ENCODE results near the gene SMAD3.
"Not testable (repeated sequence)": the region's sequence is repeated elsewhere in the genome, so short reads cannot be mapped to it uniquely, and the experiment has no call there.

The SMAD3 gene

GRCh38 chr15:67110958-67111864, 45.8 kb downstream of the SMAD3 start:
- DNase-seq (ENCODE audit: low read depth): no peak

DNA sequence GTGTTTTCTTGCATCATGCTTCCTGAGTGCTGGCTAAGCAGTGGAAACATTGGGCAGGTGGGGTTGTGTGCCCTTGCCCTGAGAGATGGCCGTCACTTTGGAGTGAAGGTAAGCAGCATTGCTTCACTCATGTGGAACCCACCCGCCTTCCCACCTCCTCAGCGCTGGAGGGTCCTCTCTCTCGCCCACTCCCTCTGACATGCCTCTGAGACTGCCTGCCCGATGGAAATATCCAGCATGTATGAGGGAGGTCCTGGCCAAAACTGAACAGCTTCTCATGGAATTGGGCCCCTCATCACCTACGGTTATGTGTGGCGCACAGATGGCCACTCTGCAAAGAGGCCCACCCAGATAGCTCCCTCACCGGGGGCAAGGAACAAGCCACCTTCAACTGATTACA, 48.6 kb downstream of the SMAD3 start:
- no peak for DNase-seq (ENCODE audit: low read depth)

- no peak for DNase-seq (ENCODE audit: low read depth)
Measured at GRCh38 chr15:67114846-67115585, 49.6 kb downstream of the SMAD3 start.

DNA sequence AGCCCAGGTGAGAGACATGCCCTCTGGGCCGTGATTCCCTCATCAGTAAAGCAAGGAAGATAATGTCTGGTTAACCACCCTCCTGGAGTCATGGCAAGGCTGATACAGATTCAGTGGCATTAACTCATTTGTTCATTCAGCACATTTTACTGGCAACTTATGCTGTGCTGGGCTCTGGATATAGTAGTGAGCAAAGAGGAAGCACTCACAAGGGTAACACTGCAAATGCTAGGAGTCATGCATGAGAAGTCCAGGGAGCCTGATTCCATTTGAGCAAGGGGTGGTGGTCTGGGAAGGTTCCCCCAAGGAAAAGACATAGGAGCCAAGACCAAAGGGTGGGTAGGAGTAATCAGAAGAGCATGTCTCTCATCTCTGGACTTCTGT, 50.2 kb downstream of the SMAD3 start:
- DNase-seq (ENCODE audit: low read depth): no peak

DNA sequence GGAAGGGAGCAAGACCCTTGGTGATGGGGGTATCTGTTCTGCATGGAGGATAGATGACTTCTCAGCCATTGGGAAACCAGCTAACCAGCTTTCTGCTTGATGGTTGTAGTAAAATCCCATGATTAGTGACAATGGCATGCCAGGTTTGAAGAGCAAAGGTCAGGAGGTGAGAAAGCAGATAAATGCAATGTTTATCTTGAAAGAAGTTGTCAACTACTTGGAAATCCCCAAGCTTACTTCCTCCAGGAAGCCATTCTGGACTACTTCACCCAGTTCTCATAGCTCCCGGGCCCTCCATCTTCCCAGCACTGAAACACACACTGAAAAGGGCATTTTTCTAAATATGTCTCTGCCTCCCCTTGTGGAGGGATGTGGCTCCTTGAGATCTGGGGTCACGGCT, 51.3 kb downstream of the SMAD3 start:
- no peak for DNase-seq (ENCODE audit: low read depth)

DNA sequence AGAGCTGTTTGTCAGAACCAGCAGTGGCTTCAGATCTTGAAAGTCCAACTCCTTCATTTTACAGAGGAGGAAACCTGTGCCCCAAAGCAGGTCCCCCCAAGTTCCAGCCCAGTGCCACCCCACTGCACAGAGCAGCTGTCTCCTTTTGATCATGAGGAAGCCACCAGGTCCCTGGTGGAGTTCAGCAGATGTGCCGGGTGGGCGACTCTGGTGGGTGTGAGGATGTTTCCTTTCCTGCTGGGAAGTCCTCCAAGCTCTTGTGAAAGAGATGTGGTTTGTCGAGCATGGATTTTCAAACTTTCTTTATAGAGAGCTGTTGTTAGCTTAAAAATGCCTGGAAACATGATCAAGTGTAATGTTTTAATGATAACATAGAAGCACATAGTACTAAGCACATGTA, 52.0 kb downstream of the SMAD3 start:
- DNase-seq (ENCODE audit: low read depth): no peak

DNA sequence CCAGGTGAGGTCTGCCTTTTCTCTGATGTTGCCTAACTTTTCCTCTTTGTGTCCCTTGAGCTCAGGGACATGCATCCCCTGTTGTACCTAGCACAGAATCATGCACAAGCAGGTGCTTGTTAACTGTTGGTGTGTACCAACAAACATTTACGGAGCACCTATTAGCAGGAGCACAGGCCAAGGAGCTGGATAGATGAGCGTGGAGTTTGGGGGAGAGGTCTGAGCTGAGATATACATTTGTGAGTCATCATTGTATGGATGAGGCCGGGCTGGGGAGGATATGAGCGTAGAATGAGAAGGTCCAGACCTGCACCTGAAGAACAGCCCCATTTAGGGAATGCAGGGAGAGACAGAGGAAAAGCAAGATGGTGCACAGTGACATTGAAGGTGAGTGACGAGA, 53.4 kb downstream of the SMAD3 start:
- DNase-seq (ENCODE audit: low read depth): no peak

DNA sequence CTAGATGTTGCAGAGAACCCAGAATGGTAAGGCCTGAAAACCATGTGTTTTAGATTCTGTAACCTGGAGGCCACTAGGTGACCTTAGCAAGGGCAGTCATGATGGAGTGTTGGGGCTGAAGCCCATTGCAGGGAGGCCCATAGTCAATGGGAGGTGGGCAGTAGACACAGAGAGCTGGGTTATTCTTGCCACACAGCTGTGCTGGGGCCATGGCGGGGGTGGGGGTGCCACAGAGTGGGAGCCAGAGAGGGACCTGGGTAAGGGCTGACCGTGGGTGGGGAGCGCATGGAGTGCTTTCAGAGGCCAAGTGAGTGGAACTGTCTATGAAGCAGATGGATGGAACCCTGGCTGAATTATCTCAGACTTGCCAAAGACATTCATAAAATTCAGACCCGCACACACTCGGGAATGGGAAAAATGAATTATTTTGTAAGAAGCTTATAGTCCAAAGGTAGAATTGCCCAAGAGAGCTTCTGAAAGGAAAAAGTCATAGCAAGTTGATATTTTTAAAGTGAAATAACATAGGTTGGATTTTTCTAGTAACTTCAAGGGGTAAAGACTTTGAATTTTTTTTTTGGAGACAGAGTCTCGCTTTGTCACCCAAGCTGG, 53.9 kb downstream of the SMAD3 start:
- DNase-seq (ENCODE audit: low read depth): no peak

DNA sequence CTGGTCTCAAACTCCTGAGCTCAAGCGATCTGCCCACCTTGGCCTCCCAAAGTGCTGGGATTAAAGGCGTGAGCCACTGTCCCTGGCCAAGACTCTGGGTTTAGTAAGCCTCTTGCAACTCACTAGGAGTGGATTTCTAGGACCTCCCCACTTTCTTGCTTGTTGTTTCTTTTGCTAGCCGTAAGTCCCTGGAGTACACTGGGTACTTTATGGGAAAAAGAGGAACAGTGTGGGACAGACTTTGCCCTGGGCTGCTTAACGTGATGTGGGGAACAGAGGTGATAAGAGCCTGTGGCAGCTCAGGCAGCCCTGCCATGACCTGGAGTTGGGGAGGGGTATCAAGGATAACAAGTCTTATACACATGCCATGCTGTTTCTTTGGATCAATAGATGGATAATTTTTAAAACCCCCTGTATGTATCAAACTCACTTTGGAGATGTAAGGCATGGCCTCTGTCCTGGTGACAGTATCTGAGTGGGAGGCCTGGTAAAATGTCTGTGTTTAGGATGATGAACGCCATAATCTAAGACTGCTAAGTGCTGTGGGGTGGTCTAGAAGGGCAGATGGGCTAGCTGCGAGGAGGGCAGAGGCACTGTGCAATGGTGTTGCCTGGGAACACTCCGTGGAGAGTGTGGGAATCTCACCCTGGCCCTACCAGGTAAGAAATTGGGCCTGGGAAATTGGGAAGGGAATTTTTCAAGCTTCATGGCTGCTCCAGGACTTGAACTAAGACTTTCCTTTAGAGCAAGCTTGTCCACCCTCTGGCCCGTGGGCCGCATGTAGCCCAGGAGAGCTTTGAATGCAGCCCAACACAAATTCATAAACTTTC, 54.8 kb downstream of the SMAD3 start:
- no peak for DNase-seq (ENCODE audit: low read depth)

DNA sequence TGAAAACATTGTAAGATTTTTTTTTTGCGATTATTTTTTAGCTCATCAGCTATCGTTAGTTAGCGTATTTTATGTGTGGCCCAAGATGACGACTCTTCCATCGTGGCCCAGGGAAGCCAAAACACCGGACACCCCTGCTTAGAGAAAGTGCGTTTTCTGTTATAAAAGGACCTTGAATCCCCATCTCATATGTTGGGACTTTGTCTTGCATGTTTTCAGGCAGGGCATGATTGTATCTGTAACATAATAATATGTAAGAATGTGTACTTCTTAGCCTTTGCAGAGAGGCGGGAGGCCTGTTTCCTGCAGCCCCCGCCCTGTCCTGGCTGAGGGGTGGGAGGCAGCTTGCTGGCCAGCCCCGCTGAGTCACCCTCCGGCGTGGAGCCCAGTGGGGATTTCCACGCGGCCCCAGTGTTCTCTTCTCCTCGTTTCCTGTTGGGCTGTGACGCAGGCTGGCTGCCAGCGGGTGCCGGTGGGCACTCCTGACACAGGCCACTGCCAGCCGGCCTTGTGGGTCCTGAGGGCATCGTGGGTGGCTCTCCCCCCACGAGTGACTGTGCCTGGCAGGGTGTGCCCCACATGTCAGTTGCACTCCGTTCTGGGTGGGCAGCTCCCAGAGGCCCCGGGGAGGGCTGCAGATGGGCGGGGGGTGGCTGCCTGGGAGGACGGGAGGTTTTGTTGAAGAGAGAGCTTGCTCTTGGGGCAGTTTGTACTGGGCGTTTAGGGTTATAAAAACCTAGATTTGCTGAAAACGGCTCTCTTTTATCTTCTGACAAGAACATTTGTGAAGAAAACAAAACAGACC, 55.6 kb downstream of the SMAD3 start:
- DNase-seq (ENCODE audit: low read depth): peak; percentile 84

DNA sequence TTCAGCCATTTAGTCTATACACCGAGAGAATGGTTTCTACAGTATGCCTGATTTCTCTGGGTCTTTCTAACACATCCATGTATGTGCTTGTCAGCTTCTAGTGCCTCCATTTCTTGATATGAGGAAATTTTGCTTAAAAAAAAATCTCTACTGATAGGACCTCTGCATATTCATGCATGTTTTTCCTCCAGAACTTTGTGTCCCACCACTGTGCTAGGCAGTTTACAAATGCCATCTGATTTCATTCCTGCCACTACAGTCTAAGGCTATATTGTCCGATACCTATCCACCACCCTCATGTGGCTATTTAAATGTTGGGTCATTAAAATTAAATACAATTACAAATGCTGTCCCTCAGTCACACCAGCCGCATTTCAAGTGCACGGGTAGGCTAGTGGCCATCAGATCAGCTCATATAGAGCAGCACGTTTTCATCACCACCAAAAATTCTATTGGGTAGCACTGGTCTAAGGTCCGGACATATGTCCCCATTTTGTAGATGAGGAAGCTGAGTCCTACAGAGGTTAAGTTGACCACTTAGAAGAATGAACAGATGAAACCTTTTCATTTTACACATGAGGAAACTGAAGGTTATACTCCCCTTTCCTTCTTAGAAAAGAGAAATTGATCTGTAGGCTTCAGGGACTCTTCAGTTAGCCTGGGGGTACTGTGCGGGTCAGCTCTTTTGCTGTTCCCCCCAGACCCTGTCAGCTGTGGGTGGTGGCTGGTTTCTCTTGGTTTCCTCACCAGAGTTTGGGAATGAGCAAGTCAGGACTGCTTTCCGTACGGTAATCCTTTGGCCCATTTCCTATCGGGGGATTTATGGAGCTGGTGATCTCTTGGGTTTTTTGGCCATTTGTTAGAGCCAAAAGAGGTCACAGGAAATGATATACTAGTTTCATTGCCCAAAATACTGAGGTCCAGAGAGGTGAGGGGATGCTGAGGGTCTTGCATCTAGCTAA, 56.5 kb downstream of the SMAD3 start:
- no peak for DNase-seq (ENCODE audit: low read depth)

GRCh38 chr15:67122816-67123215, 57.4 kb downstream of the SMAD3 start:
- not testable (repeated sequence) for DNase-seq (ENCODE audit: low read depth)

DNA sequence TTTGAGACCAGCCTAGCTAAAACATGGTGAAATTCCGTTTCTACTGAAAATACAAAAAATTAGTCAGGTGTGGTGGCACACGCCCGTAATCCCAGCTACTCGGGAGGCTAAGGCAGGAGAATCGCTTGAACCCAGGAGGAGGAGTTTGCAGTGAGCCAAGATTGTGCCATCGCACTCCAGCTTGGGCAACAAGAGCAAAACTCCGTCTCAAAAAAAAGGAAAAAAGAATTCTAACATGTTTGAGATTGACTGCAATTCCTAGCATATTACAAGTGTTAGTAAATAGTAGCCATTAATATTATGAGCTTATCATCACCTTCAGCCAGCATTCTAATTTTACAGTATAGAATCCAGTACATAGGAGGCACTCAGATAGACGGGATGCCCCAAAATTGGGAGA, 57.9 kb downstream of the SMAD3 start:
- DNase-seq (ENCODE audit: low read depth): not testable (repeated sequence)

DNA sequence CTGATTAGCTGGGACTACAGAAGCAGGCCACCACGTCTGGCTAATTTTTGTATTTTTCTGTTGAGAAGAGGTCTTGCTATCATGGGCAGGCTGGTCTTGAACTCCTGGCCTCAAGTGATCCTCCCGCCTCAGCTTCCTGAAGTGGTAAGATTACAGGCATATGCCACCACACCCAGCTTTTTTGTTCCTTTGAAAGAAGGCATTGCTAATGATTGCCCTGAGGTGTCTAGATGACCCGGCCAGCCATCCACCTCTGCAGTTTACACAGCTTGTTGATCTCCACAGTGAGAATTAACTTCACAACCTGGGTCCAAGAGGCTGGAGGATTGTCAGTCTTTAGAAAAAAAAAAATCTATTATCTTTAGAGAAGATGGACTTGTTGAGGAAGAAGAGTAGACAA, 58.7 kb downstream of the SMAD3 start:
- no peak for DNase-seq (ENCODE audit: low read depth)

DNA sequence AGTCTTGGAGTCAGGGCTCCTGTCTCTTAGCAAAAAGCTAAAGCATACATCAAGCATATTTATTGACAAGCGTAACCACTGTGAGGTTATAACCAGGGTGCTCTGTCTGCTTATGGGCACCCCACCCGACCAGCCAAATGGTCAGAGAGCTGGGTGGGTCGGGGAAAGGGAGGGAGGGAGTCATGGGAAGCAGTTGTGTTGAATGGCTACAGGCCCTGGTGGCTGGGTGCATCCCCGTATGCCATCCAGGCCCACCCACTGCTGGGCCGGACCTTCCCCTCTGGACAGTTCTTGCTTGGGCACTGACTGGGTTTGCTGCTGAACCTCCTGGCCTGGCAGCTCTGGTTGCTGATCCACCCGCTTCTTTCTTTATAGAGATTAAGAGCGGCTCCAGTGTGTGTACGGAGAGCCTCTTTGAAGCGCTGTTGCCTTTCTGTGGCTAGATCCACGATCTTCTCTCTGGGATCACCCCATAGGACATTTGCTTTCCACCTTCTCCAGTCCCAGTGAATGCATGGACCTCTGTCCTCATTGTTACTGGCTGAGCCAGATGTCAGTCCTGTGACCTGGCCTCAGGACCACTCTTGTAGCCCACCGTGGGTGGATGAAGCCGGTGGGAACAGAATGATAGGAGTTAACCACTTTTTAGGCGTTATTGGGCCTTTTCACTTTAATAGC, 59.6 kb downstream of the SMAD3 start:
- no peak for DNase-seq (ENCODE audit: low read depth)

DNA sequence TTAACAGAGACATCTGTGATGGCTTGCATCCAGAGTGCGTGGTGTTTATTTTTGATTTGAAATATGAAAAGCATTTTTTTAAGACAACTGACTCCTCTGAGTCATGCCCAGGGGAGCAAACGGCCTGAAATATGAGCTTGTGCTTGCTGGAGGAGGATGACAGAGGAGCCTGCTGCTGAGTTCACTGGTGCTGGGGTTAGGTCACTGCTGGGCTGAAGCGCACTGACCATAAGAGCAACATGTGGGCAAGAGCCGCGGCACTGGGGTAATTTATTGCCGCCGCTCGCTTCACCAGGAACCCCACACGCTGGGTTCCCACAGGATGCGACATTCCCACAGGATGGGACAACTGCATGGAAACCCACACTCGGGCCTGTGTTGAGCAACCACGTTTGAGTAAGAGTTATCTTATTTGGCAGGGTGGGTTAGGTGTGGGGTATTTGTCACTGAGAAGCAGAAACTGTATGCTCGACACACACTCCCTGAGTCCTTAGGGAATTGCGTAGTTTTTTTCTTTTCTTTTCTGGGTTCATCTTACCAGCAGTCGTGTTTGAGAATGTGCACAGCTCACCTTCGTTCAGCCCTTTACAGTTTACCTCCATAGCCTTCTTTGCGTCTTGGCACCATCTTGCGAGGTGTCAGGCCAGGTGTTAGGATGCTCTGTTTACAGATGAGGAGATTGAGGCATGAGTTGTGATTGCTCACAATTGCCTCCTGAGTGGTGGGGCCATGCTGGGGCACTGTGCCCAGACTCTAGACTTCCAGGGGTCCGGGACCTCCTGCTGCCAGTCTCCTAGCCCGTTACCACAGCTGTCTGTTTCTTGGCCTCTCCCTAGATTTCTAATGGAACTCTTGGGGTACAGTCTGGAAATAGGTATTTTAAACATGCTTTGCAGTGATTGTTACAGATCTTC, 60.4 kb downstream of the SMAD3 start:
- DNase-seq (ENCODE audit: low read depth): peak; percentile 96

DNA sequence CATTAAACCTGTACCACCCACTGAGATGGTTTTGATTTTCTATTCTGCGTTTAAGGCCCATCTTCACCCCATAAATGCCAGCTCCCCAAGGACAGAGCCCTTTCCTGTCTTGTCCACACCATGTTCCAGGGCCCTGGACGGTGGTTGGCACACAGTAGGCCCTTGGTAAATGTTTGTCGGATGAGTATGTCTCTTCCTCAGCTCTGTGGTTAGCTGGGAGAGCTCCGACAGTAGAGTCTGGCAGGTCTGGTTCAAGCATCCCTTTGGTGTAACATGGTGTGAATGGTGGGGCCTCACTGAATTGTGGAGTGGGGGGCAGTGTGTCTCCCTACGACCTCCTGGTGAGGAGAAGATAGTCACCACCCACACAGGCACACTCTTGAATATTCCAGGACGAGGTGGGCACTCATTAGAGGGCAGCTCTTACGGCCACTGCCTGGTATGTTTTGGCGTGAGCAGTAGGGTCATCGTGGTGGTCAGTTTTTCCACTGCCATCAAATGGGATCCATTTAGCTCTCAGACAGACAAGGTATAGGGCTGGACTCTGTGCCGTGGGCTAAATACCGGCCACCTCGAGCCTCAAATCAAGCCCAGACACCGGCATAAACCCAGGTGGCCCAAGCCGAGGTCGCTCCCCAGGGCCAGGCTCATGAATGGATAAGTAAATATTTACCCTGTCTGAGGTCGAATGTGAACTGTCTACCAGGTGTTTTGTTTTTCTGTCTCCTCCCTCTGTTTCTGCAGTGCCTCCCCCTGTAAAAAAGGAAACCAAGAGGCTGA, 61.3 kb downstream of the SMAD3 start:
- no peak for DNase-seq (ENCODE audit: low read depth)

GRCh38 chr15:67127331-67127664, 61.9 kb downstream of the SMAD3 start:
- no peak for DNase-seq (ENCODE audit: low read depth)
